DMS 273 treated with DMSO at 0.1 percent for 48 hours (cell line): Measurements from ENCODE around the gene RALGPS1.
A peak's percentile ranks its signal among the peaks of the same experiment; 100 is the strongest.

Source experiments
- DNase-seq: peaks from one replicate; lab custom pipeline; 2025; lab: John Stamatoyannopoulos, UW

Gene RALGPS1

DNA sequence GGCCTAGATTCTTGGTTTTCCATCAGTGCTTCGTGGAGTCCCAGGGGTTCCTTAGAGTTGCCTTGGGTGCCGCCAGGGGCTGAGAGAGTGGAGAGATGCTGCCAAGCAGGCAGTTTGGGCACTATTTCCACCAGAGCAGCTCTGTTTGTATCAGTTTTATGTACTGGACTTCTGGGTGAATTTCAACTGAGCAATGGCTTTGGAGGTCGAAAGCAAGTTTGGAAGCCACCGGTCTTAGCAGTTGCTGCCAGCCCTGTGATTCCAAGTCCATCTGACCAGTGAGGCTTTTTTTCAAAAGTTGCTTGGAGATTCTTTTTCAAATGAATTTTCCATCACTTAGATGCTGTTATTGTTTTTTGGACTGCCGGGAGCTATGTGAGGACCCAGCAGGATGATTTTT, 139.4 kb downstream of the RALGPS1 start:
- no peak for DNase-seq

DNA sequence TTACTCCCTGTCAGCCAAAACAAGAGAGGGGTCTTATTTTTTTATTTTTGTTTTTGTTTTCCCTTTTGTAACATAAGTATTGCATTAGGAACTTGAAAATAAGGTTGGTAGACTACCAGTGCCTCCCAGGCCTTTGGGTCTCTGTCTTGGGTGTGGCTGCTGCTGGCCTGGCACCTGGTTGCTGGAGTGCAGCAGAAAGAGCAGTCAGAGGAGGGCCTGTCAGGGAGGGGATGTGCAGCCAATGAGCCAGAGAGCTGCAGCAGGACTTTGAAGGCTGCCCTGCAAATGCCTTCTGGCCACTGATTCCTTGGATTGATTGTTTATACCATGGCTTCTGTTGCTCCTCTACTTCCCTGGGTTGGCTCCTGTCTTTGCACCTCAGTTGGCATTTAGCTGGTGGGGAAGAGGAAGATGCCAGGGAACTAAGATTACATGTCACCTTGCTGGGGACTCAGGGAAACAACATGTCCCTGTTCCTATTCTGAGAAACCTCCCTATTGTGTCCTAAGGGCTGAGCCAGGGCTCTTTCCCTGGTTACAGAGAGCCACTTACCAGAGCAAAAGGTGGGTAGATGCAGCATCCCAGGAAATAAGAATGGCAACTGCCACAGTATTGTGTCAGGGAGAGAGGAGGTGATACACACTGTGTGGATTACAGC, 141.3 kb downstream of the RALGPS1 start:
- no peak for DNase-seq

GRCh38 chr9:127056446-127056845, 141.9 kb downstream of the RALGPS1 start:
- no peak for DNase-seq

DNA sequence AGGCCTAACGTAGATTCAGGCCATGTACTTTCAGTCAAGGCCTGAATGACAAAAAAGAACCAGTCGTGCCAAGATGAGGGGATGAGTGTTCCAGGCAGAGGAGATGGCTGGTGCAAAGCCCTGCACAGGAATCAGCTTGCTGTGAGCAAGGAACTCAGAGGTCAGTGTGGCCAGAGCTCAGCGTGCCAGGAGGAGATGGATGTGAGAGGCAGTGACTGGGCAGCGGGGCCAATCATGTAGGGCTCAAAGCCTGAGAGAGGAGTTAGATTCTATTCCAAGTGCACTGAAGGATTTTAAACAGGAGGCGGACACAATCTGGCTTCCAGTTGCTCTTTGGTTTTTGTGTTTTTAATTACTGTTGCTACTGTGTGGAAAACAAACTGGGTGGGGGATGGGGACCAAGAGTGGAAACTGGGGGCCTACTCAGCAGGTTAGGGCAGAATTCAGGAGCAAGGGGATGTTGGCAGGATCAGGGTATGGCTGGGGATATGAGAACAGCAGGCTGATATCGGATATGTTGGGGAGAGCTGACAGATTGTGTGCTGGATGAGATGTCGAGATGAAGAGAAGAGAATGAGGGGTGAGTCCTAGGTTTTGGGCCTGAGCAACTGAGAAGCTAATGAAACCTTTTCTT, 143.5 kb downstream of the RALGPS1 start:
- no peak for DNase-seq

DNA sequence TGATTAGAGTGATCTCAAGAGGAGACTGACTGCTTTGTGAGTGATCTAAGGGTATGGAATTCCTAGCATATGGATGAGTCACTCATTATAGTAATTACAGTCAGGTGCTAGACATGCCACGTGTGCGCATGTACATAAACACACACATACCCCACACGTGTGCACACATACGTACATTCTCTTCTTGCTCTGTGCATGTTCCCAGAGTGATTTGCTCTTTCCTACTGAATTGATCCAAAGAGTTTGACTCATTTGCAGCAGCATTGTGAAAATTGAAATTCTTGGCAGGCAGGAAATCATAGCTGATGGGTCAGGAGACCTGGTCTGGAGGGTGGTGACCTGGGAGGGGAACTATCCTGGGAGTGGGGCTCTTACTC, 144.1 kb downstream of the RALGPS1 start:
- DNase-seq = peak; percentile 17

DNA sequence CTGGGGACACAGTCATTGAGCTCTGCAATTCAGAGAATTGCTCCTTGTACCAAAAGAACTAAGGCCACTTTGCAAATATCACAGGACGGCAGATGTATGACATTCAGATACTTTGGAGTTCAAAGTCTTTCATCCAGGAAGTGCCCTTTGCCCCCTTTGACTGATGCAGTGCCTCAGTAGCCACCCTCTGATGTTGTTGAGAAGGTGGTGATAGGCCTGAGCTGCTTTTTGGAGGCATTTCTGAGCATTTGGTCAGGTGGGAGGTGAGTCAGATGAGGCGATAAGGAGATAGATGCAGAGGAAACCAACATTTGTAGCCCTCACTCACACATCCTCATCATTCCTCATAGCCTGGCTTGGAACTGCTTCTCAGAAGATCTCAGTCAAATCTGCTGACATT, 144.4 kb downstream of the RALGPS1 start:
- no peak for DNase-seq

GRCh38 chr9:127059765-127060361, 145.3 kb downstream of the RALGPS1 start:
- DNase-seq = no peak

GRCh38 chr9:127061411-127061810, 146.8 kb downstream of the RALGPS1 start:
- no peak for DNase-seq

DNA sequence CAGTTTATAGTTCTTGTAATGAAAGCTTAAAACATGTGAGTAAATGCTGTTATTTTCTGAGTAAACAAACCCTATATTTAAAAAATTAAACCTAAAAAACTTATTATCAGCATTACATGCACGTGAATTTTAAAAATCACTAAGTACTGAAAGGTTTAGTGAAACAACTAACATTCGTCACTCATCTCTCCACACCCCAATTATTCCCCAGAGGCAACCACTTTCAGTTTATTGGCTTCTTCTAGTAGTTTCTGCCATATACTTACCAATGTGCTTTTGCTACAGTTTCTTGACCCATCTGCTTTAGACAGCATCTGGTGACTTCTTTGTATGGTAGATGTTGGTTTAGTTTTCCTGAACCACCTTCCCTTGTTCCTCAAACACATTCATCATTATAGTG, 149.8 kb downstream of the RALGPS1 start:
- no peak for DNase-seq

DNA sequence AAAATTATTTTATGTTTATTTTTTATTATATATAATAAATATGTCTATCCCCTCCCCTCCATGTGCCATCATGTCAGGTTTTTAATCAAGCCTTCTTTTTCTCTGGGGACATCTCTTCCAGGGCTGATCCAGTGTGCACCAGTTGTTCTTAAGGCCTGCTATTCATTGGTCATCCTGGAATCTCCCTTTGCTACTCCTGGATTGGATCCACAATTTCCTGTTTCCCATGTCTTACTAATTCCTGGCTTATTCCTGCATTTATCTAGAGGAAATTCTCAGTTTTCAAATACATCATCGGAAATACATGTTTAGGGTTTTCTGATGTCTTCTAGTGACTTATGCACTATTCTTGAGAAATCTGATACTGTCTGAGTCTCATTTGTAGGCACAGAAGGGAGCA, 151.0 kb downstream of the RALGPS1 start:
- DNase-seq = no peak

GRCh38 chr9:127066060-127066850, 151.7 kb downstream of the RALGPS1 start:
- no peak for DNase-seq

DNA sequence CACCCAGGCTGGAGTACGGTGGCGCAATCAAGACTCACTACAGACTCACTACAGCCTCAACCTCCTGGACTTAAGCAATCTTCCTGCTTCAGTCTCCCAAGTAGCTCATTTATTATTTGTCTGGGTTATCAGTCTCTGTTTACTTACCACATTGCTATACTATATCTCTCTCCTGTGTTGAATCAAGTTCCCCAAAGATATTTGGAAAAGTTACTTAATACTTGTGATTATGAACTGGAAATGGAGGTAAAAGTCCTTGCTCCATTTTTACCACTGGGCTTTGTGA, 152.2 kb downstream of the RALGPS1 start:
- no peak for DNase-seq

DNA sequence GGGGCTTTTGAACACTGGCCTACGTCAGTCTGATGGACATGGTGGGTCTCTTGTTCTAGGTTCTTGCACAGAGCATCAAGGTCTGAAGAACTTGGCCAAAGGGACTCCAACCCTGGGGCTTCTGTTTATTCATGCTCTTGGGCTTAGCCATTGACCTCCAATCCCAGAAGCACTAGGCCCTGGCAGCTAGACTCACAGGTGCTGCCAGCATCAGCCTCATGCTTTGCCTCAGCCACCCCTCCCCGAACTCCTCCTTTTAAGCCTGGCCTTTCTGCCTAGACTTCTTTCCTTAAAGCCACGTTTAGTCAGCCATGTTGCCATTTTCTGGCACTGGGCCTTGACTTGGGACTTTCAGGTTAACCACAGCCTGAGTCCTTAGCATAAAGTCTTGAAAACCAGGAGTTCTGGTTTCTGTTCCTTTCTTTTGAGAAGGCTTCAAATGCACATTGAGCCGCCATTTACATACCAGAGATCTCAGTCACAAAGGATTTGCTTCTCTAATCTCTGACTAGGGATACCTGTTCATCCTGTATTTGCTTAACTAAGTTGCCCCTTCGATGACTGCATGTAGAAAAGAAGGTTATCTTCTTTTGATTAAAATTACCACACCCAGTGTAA, 153.1 kb downstream of the RALGPS1 start:
- no peak for DNase-seq

DNA sequence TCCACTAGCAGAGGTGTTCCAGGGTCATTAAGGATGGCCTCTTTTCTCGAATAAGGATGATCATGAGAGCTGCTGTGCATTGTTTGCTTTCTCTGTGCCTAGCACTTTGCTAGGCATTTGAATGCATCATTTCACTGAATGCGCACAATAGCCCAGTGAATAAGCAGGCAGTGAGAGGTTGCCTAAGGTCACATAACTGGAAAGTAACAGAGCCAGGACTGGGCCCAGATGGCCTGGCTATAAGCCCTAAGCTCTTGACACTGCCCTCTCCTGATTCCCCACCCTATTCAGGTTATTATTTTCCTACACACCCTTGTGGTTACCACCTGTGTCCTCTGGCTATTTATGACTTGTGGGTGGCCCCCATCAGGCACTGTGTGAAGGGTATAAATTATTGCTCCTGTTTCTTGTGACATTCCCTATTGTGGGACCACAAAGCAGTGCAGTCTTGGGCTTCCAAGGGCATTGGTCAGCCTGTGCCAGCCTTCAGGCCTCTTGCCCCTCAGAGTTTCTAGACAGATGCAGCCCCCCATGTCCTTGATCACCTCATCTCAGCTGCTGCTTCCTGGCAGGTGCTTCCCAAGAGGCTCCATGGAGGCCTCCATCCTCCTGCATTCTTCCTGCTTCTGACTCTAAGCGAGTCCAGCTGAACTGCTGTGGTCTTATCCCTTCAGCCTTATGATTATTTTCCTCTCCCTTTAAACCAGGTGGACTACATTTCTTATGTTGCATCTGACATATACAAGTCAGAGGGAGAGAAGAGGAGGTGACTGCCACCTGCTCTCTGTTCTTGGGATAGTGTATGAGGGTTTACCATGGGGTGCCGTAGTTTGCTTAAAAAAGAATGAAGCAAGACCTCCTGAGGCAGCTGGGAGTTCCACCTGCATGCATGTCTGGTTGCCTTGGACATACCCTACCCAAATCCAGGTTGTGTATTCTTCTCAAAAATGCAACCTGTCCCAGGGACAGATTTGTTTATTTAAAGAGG, 160.3 kb downstream of the RALGPS1 start:
- DNase-seq = peak; percentile 25

GRCh38 chr9:127075624-127076372, 161.2 kb downstream of the RALGPS1 start:
- DNase-seq = no peak

- no peak for DNase-seq
Measured at GRCh38 chr9:127076860-127077643, 162.5 kb downstream of the RALGPS1 start.

GRCh38 chr9:127077644-127077946, 163.0 kb downstream of the RALGPS1 start:
- no peak for DNase-seq

GRCh38 chr9:127078336-127078735, 163.8 kb downstream of the RALGPS1 start:
- no peak for DNase-seq

- no peak for DNase-seq
Measured at GRCh38 chr9:127078988-127079387, 164.4 kb downstream of the RALGPS1 start.
